Hepatocyte (in vitro differentiated cells): ENCODE results near the gene BICD2.

ENCODE experiments used
- EZH2phosphoT487 ChIP-seq: fragments of 200-600 bp; sonication (generic); IDR thresholded peaks from one replicate; pipeline ENCODE4 v1.6.1; 2018; ENCODE audit warnings: antibody characterized with exemption, mild to moderate bottlenecking, low read depth, moderate library complexity; ENCODE audit not compliant: unreplicated experiment, severe bottlenecking
- TF ChIP-seq, protein P1 (sequence below): fragments of 200-600 bp; sonication (generic); IDR thresholded peaks from 2 replicates; pipeline ENCODE4 v1.5.1; 2016; ENCODE audit warnings: antibody characterized with exemption, mild to moderate bottlenecking; ENCODE audit not compliant: poor library complexity

DNA sequence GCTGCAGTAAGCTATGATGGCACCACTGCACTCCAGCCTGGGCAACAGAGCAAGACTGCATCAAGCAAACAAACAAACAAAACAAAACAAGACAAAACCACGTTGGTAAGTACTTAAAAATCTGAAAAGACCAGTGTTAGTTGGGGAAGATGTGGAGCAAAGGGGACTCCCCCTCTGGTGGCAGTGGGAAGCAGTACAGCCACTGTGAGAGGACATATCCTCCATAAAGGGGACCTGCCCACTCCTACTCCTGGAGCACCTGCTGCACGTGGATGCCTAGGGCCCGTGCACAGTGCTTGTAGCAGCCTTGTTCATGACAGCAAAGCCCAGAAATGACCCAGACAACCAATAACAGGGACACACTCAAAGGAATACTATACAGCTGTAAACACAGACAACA is 77.7 kb downstream of the BICD2 start:
- TF ChIP-seq, protein P1, sequence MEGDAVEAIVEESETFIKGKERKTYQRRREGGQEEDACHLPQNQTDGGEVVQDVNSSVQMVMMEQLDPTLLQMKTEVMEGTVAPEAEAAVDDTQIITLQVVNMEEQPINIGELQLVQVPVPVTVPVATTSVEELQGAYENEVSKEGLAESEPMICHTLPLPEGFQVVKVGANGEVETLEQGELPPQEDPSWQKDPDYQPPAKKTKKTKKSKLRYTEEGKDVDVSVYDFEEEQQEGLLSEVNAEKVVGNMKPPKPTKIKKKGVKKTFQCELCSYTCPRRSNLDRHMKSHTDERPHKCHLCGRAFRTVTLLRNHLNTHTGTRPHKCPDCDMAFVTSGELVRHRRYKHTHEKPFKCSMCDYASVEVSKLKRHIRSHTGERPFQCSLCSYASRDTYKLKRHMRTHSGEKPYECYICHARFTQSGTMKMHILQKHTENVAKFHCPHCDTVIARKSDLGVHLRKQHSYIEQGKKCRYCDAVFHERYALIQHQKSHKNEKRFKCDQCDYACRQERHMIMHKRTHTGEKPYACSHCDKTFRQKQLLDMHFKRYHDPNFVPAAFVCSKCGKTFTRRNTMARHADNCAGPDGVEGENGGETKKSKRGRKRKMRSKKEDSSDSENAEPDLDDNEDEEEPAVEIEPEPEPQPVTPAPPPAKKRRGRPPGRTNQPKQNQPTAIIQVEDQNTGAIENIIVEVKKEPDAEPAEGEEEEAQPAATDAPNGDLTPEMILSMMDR, result no peak
- no peak for TF ChIP-seq EZH2phosphoT487
